ENCODE measurements around the gene LRRK2.

- TF ChIP-seq, protein P1, sequence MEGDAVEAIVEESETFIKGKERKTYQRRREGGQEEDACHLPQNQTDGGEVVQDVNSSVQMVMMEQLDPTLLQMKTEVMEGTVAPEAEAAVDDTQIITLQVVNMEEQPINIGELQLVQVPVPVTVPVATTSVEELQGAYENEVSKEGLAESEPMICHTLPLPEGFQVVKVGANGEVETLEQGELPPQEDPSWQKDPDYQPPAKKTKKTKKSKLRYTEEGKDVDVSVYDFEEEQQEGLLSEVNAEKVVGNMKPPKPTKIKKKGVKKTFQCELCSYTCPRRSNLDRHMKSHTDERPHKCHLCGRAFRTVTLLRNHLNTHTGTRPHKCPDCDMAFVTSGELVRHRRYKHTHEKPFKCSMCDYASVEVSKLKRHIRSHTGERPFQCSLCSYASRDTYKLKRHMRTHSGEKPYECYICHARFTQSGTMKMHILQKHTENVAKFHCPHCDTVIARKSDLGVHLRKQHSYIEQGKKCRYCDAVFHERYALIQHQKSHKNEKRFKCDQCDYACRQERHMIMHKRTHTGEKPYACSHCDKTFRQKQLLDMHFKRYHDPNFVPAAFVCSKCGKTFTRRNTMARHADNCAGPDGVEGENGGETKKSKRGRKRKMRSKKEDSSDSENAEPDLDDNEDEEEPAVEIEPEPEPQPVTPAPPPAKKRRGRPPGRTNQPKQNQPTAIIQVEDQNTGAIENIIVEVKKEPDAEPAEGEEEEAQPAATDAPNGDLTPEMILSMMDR (conservative IDR thresholded peaks at IDR 0.05; ENCODE audit: low read length), result no peak
- TF ChIP-seq EZH2phosphoT487 (IDR thresholded peaks at IDR 0.05; ENCODE audit: borderline replicate concordance), result no peak
Observed at GRCh38 chr12:40229690-40230651, 5.2 kb downstream of the LRRK2 start.
